Measurements from ENCODE around the gene TFEC. TPM values are rescaled to one million over a fixed set of nuclear protein-coding genes. Genes with fewer than 3 reads are reported as not detected.

TFEC gene
- total and polyA plus RNA-seq, 2 experiments from 2014 or later: not detected

DNA sequence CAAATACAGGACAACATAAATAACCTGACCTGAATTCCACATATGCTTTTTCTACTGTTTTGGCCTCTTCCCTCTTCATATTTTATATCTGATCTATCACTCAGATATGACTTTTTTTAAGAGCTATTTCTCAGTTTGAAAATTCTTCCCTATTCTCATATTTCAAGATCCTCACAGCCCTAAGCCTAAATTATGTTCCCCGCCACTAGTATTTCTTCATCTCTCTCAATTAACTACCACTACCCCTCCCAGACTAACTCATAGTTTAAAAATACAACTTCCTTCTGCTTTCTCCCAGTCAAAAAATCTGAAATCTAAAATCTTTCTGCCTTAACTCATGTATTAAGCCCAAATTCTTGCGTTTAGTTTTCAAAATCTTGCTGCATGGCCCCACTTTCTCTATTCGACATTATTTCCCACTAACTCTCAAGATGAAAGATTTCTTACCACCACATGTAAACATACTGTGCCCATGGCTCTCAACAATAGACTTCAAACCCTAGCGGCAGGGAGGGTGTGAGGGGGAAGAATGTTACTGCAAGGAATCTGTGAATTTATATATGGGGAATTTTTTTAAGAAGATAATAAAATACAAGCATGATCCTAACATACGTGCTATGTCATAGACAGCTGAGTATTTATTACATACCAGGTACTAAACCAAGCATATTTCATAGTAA lies 64.6 kb downstream of the TFEC start:
- Histone ChIP-seq H3K79me2 (replicated peaks; ENCODE audit: insufficient read depth) (no peaks in the 10 kb centered on the region), H3F3A (replicated peaks; ENCODE audit: low read depth) (no peaks in the 10 kb centered on the region), H3K9me2 (ENCODE audit: insufficient read depth) (no peaks in the 10 kb centered on the region; the same call in 1 of the 2 replicates), H3K27ac (ENCODE audit: low read depth) (no peak overlapping the region), H2AFZ (no peak overlapping the region; the same call in 1 of the 2 replicates), H3K4me2 (no peak overlapping the region), H3K27me3 (ENCODE audit: insufficient read depth) (no peaks in the 10 kb centered on the region), H3K4me3 (no peak overlapping the region), H3K4me1 (ENCODE audit: insufficient read depth) (peaks cover 10% of the 10 kb centered on the region; the same call in 1 of the 2 replicates), H3K36me3 (ENCODE audit: insufficient read depth) (no peaks in the 10 kb centered on the region), H4K20me1 (replicated peaks; ENCODE audit: insufficient read depth) (no peaks in the 10 kb centered on the region)
- ATAC-seq: no peak
- TF ChIP-seq, protein P1, sequence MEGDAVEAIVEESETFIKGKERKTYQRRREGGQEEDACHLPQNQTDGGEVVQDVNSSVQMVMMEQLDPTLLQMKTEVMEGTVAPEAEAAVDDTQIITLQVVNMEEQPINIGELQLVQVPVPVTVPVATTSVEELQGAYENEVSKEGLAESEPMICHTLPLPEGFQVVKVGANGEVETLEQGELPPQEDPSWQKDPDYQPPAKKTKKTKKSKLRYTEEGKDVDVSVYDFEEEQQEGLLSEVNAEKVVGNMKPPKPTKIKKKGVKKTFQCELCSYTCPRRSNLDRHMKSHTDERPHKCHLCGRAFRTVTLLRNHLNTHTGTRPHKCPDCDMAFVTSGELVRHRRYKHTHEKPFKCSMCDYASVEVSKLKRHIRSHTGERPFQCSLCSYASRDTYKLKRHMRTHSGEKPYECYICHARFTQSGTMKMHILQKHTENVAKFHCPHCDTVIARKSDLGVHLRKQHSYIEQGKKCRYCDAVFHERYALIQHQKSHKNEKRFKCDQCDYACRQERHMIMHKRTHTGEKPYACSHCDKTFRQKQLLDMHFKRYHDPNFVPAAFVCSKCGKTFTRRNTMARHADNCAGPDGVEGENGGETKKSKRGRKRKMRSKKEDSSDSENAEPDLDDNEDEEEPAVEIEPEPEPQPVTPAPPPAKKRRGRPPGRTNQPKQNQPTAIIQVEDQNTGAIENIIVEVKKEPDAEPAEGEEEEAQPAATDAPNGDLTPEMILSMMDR (conservative IDR thresholded peaks at IDR 0.05; ENCODE audit: low read depth in 2 of 2): no peak
- TF ChIP-seq ZNF114 (CRISPR knock-in tag; IDR thresholded peaks at IDR 0.05) (no peak), NANOG (IDR thresholded peaks at IDR 0.05; ENCODE audit: borderline replicate concordance) (no peak), JUNB (IDR thresholded peaks at IDR 0.05; ENCODE audit: unreplicated experiment) (no peak), EZH2phosphoT487 (IDR thresholded peaks at IDR 0.05; ENCODE audit: unreplicated experiment) (no peak), ZNF462 (CRISPR knock-in tag; IDR thresholded peaks at IDR 0.05) (no peak), POLR2AphosphoS5 (IDR thresholded peaks at IDR 0.05; ENCODE audit: low read depth) (no peak), CREB1 (CRISPR knock-in tag; IDR thresholded peaks at IDR 0.05; ENCODE audit: low read depth) (no peak), STAT1 (IDR thresholded peaks at IDR 0.05; ENCODE audit: unreplicated experiment) (no peak), ZNF331 (CRISPR knock-in tag; IDR thresholded peaks at IDR 0.05; ENCODE audit: low read depth) (no peak), ETS1 (IDR thresholded peaks at IDR 0.05) (no peak), EZH2 (IDR thresholded peaks at IDR 0.05; ENCODE audit: low read depth, unreplicated experiment) (no peak)
- TF ChIP-seq, protein P2, sequence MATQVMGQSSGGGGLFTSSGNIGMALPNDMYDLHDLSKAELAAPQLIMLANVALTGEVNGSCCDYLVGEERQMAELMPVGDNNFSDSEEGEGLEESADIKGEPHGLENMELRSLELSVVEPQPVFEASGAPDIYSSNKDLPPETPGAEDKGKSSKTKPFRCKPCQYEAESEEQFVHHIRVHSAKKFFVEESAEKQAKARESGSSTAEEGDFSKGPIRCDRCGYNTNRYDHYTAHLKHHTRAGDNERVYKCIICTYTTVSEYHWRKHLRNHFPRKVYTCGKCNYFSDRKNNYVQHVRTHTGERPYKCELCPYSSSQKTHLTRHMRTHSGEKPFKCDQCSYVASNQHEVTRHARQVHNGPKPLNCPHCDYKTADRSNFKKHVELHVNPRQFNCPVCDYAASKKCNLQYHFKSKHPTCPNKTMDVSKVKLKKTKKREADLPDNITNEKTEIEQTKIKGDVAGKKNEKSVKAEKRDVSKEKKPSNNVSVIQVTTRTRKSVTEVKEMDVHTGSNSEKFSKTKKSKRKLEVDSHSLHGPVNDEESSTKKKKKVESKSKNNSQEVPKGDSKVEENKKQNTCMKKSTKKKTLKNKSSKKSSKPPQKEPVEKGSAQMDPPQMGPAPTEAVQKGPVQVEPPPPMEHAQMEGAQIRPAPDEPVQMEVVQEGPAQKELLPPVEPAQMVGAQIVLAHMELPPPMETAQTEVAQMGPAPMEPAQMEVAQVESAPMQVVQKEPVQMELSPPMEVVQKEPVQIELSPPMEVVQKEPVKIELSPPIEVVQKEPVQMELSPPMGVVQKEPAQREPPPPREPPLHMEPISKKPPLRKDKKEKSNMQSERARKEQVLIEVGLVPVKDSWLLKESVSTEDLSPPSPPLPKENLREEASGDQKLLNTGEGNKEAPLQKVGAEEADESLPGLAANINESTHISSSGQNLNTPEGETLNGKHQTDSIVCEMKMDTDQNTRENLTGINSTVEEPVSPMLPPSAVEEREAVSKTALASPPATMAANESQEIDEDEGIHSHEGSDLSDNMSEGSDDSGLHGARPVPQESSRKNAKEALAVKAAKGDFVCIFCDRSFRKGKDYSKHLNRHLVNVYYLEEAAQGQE (IDR thresholded peaks at IDR 0.05; ENCODE audit: unreplicated experiment): no peak
- no peak for DNase-seq (ENCODE audit: low spot score)
- H3K27me3 Mint-ChIP-seq (ENCODE audit: insufficient read depth, low read depth, poor library complexity): no peaks in the 10 kb centered on the region
- peaks cover 12% of the 10 kb centered on the region; the same call in 2 of the 3 replicates for H3K4me1 Mint-ChIP-seq
- no peaks in the 10 kb centered on the region for H3K36me3 Mint-ChIP-seq (ENCODE audit: low read depth)
- no peak overlapping the region for H3K4me3 Mint-ChIP-seq
- no peaks in the 10 kb centered on the region for H3K9me3 Mint-ChIP-seq
- peak overlapping the region; percentile 17; the same call in 1 of the 2 replicates for H3K27ac Mint-ChIP-seq

All from GM23338 (cell line).